HG03457 (cell line): ENCODE results near the gene SETDB2.
A peak's percentile ranks its signal among the peaks of the same experiment; 100 is the strongest.

Source experiments
- ATAC-seq: cut with Tn5 transposase; IDR thresholded peaks from one replicate; pipeline ENCODE4 v1.9.1; 2021; ENCODE audit warnings: moderate number of reproducible peaks; ENCODE audit not compliant: unreplicated experiment

The SETDB2 gene

GRCh38 chr13:49428041-49428763 is 15.9 kb upstream of the SETDB2 start:
- no peak for ATAC-seq

DNA sequence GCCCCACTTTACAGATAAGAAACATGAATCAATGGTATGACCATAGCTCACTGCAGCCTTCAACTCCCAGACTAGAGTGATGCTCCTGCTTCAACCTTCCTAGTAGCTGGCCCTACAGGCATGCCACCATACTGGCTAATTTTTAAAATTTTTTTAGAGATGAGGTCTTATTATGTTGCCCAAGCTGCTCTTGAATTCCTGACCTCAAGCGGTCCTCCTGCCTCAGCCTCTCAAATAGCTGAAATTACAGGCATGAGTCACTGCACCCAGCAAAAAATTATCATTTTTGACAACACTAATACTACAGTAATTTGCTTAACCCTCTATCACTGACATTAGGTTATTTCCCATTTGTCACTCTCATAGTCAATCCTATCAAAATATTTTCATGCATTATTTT is 15.0 kb upstream of the SETDB2 start:
- ATAC-seq = no peak

GRCh38 chr13:49435992-49436391 is 8.1 kb upstream of the SETDB2 start:
- no peak for ATAC-seq

DNA sequence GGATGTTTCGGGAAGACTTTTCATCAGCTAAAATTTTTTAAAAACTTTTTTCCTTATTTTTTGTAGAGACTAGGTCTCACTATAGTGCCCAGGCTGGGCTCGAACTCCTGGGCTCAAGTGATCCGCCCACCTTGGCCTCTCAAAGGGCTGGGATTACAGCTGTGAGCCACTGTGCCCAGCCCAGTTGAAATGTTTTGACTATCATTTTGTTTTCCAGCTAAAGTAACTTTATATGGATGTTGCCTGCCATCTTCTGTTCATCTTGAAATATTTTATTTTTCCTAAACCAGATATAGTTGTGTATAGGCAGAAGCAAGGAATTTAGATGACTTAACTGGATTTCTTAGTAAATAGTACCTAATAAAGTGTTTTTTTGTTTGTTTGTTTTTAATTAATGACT is 7.2 kb upstream of the SETDB2 start:
- ATAC-seq = no peak

DNA sequence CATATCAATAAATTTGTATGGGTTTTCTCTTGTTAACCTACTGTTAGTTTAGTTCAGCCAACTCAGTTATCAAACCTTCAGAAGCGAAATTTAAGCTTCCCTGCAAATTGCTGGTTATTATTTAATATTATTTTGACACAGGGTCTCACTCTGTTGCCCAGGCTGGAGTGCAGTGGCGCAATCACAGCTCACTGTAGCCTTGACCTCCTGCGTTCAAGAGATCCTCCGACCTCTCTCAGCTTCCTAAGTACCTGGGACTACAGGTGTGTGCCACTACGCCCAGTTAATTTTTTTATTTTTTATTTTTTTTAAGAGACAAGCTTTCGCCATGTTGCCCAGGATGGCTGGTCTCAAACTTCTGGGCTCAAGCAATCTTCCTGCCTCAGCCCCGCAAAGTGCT is 6.4 kb upstream of the SETDB2 start:
- no peak for ATAC-seq

DNA sequence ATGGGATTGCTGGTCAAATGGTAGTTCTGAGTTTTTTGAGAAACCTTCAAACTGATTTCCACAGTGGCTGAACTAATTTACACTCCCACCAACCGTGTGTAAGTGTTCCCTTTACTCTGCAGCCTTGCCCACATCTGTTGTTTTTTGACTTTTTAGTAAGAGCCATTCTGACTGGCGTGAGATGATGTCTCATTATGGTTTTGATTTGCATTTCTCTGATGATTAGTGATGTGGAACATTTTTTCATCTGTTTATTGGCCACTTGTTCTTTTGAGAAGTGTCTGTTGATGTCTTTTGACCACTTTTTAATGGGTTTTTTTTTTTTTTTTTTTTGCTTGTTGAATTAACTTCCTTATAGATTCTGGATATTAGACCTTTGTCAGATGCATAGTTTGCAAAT is 4.5 kb upstream of the SETDB2 start:
- ATAC-seq = no peak

DNA sequence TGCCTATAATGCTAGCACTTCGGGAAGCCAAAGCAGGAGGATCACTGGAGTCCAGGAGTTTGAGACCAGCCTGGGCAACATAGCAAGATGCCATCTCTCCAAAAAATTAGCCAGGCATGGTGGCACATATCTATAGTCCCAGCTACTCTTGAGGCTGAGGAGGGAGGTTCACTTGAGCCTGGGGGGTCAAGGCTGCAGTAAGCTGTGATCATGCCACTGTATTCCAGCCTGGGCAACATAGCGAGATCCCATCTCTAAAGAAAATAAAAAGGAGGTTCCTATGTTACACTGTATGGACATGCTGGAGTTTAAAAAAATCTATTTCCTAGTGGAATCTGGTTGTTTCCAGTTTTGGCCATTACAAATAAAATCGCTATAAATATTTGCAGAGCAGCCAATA is 2.8 kb upstream of the SETDB2 start:
- no peak for ATAC-seq

DNA sequence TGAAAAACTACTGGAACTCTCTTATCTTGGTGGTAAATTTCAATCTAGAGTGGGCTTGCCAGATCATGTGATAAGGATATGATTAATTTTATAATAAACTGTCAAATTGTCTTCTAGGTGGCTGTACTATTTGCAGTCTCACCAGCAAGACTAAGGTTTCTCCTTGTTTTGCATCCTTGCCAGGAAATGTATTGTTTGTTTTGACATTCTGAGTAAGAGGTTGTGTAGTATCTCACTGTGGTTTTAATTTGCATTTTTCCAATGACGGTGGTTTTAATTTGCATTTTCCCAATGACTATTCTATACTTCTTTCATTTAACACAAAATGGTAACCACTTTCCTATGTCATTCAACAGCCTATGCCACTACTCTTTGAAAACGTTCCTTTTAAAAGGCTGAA is 2.2 kb upstream of the SETDB2 start:
- ATAC-seq = no peak

DNA sequence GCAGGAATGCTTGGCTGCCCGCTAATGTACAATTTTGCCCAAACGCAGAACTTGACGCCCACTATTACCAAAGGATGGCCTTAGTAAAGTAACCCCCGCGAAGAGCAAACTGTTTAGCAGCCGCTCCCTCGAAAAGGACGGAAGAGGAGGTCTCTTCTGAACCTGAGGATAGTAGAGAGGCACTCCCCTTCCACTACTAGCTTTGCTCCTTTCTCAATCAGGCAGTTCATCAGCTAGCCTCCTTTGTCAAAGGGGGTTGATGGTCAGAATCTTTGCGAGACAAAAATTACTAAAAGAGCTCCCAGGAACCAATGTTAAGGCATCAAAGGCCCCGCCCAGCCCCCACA is 744 bp upstream of the SETDB2 start:
- ATAC-seq = no peak

- ATAC-seq = peak; percentile 9
Measured at GRCh38 chr13:49444524-49445395, 686 bp downstream of the SETDB2 start.

DNA sequence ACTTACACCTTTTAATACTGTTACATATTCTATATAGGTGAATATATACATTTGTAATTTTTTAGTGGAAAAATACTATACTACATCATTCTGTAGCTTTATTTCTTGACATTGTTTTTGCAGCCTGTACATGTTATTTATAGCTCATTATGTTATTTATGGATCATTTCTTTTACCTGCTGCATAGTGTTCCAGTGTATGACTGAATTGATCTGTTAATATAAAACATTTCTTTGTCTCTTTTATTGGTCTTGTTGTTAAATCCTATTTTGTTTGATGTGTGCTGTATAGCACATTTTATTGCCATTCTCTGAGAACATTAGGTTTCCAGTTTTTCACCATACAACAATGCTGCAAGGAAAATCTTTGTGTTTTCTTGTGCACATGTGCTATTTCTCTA is 2.4 kb downstream of the SETDB2 start:
- no peak for ATAC-seq

DNA sequence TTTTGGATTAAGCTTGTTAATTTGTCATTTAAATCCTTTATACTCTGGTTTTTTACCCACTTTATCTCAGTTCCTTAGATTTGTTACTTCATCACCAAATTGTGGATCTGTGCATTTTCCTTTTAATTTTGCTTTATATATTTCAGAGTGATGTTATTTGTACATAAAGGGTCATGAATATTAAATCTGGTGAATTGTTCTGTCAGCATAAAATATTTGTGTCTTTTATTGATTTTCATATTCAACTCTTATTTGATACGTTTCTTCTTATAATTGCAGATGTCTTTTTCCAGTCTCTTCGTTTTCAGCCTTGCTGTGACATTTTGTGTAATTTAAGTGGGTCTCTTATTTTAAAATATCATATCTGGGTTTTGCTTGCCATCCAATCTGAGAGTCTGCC is 4.7 kb downstream of the SETDB2 start:
- ATAC-seq = no peak

DNA sequence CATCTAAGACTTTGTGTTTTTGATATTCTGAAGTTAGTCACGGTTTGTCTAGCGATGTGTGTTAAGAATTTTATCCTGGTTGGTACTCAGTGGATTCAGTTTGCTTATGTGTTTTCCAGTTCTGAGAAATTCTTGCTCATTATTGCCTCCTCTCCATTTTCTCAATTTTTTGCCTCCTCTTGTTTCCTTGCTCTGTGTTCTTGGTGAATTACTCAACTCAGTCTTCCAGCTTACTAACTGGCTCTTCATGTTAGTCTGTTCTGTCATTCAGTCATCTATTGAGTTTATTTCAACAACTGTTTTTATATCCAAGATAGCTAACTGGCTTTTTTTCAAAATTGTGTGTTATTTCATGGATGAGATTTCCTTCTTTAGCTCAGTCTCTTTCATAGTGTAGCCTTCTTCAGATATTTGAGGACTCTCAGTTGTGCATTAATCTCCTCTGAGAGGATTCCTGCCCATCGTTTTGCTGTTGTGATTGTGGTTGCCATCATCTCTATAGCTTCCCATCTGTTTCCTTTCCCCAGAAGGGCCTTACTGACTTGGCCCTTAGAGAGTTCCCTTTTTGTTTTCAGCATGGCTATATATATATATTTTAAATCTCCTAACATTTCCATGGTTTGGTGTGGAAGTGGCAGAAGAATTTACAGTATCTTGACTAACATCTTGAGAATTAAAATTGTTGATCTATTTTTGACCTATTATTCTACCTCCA is 6.2 kb downstream of the SETDB2 start:
- no peak for ATAC-seq

DNA sequence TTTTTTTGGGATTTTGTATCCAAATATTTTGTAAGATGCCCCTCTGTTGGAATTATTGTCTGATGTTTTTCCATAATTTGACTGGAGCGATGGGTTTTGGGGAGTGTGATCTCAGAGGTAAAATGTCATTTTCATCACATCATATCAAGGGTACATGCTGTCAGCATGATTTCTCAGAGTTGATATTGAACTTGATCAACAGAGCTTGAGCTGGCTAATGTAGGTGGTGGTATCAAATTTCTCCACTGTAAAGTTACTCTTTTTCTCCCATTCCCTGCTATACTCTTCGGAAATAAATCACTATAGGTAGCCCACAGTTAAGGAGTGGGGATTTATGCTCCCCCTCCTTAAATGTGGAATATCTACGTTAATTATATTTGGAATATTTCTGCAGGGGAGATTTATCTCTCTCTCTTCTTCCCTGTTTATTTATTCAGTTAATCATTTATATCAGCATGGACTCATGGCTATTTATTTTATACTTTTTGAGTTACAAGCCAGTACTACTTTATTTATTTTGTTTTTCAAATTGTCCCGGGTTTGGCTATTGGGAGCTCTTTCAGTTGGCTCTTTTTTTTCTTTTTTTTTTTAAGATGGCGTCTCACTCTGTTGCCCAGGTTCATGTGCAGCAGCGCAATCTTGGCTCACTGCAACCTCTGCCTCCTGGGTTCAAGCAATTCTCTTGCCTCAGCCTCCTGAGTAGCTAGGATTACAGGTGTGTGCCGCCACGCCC is 8.8 kb downstream of the SETDB2 start:
- no peak for ATAC-seq

- no peak for ATAC-seq
Measured at GRCh38 chr13:49453465-49453864, 9.4 kb downstream of the SETDB2 start.

- ATAC-seq = peak; percentile 90
Measured at GRCh38 chr13:49454388-49455006, 10.4 kb downstream of the SETDB2 start.

GRCh38 chr13:49455007-49455398 is 10.9 kb downstream of the SETDB2 start:
- no peak for ATAC-seq

DNA sequence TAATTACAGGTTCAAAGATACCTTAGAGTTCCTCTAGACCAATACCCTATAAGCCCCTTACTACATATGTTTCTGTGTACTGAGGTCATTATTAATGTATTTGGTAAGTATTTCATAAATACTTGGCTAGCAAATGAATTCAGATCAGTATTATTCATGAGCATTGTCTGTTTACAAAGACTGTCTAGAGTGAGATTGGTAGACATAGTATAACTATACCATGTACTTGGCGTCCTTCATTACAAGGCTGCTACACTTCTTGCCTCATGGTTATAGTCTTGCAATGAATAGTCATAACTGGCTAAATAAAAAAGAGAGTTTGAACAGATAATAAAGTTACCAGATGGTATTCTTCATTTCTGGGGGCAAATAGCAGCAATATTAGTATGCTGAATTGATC is 12.1 kb downstream of the SETDB2 start:
- ATAC-seq = no peak

- ATAC-seq = no peak
Measured at GRCh38 chr13:49457221-49457620, 13.1 kb downstream of the SETDB2 start.

GRCh38 chr13:49459580-49459979 is 15.5 kb downstream of the SETDB2 start:
- no peak for ATAC-seq

- no peak for ATAC-seq
Measured at GRCh38 chr13:49464085-49464484, 20.0 kb downstream of the SETDB2 start.
